Fibroblast of skin of left biceps (primary cell): ENCODE data around the gene PARP12.
A peak's percentile ranks its signal among the peaks of the same experiment; 100 is the strongest.
"Not testable (repeated sequence)": the region's sequence is repeated elsewhere in the genome, so short reads cannot be mapped to it uniquely, and the experiment has no call there.

Source experiments
- DNase-seq, 2 experiments: peaks; one replicate each; pipeline ENCODE4 v3.0.0-alpha.2; 2013; ENCODE audit warnings: low read depth in 2 of 2

PARP12 gene, protein sequence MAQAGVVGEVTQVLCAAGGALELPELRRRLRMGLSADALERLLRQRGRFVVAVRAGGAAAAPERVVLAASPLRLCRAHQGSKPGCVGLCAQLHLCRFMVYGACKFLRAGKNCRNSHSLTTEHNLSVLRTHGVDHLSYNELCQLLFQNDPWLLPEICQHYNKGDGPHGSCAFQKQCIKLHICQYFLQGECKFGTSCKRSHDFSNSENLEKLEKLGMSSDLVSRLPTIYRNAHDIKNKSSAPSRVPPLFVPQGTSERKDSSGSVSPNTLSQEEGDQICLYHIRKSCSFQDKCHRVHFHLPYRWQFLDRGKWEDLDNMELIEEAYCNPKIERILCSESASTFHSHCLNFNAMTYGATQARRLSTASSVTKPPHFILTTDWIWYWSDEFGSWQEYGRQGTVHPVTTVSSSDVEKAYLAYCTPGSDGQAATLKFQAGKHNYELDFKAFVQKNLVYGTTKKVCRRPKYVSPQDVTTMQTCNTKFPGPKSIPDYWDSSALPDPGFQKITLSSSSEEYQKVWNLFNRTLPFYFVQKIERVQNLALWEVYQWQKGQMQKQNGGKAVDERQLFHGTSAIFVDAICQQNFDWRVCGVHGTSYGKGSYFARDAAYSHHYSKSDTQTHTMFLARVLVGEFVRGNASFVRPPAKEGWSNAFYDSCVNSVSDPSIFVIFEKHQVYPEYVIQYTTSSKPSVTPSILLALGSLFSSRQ

DNA sequence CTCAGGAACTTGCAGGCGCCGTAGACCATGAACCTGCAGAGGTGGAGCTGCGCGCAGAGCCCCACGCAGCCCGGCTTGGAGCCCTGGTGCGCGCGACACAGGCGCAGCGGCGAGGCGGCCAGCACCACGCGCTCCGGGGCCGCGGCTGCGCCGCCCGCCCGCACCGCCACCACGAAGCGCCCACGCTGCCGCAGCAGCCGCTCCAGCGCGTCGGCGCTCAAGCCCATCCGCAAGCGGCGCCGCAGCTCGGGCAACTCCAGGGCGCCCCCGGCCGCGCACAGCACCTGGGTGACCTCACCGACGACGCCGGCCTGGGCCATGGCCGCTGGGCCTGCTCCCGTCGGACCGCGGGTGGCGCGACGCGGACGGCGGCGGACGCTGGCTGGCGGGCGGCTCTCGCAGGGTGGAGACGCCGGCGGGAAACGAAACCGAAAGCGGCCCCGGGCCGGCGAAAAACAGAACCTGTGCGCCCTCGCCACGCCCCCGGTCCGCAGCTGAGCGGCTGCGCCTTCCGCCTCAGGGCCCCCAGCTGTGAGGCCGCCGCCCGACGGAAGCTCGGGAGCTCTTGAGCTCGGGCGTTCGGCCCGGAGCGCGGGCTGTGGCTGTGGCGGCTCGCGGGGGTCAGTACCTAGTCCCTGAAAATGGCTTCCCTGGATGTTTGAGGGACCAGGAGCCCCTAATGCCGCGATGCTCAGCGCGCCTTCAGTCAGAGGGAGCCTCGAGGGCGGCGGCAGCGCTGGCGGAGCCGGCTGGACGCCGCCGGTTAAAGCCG, at the start of gene PARP12:
PARP12 (minus strand) TSS at position 424 of the 772 bp plus-strand sequence; CDS start at position 320, 104 bp downstream.
- DNase-seq: peak; percentile 35 to 47

DNA sequence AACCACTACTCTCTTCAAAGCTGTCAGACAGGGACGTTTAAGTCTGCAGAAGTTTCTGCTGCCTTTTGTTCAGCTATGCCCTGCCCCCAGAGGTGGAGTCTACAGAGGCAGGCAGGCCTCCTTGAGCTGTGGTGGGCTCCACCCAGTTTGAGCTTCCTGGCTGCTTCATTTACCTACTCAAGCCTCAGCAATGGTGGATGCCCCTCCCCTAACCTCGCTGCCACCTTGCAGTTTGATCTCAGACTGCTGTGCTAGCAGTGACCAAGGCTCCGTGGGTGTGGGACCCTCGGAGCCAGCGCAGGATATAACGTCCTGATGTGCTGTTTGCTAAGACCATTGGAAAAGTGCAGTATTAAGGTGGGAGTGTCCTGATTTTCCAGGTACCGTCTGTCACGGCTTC, 46.0 kb upstream of the PARP12 start:
- DNase-seq: not testable (repeated sequence)

DNA sequence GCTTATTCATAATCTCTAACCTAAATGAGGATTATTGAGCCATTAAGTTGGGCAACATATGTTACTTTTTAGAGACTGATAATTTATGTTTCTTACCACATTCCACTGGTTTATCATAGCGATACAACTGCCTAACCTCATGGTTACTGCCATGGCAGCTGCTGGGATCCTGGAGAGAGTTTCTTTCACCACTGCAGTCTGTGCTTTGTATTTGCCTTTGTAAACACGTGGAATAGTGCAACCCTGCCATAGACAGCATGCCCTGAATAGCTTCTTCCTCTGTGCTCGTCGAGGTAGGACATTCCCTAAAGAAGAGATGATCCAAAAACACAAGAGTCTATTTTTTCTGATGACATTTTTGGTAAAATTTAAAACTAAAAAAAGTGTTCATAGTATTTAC, 33.7 kb upstream of the PARP12 start:
- no peak for DNase-seq

DNA sequence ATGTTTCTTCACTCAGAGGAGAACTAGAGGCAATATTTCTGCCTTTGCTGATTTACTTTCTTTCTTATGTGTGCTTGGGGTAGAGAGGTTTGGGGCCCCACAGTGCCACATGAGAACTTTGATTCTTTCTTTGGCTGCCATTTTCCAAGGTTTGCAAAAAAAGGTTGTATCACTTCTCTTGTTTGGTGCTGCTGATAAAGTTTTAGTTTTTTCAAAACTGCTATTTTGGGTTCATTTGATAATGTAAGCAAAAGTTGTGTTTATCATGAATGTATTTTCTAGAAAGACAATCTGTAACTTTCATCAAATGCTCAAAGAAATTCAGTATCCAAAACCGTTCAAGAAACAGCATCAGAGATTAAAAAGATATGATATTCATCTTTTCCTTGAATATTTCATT, 30.6 kb upstream of the PARP12 start:
- DNase-seq: no peak

DNA sequence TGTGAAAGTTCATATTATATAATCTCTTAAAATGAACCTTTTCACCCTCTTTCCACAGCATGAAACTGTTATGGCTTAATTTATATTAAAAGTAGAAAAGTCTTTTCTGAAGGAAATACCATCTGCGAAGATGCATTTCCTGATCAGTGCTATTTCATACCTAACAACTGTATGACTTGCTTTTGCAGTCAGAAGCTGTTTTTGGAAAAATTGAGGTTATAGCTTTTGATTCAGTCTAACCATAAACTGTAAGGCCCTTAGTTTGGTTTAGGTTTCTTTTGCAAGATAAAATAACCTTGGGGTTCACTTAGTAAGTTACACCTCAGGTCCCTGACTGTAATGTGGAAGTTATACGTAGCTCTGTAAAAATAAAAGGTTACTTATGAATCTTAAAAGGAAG, 22.7 kb upstream of the PARP12 start:
- DNase-seq: no peak

DNA sequence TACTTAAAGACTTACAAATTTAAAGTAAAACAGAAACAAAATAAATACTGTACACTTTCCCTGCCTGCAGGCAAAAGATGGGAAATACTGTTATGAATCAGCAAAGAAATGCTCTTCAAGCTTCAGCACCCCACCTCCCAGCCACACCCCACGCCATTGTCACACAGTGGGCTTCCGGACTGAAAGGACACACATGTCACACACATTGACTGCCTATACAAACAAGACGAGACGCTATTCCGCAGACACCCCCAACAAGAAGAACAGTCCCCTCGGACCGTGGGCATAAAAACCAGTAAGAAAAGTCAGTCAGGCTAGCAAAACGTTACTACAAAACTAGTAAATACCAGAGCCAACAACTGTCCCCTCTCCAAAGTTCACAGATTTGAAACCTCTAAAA, 22.2 kb upstream of the PARP12 start:
- DNase-seq: no peak

DNA sequence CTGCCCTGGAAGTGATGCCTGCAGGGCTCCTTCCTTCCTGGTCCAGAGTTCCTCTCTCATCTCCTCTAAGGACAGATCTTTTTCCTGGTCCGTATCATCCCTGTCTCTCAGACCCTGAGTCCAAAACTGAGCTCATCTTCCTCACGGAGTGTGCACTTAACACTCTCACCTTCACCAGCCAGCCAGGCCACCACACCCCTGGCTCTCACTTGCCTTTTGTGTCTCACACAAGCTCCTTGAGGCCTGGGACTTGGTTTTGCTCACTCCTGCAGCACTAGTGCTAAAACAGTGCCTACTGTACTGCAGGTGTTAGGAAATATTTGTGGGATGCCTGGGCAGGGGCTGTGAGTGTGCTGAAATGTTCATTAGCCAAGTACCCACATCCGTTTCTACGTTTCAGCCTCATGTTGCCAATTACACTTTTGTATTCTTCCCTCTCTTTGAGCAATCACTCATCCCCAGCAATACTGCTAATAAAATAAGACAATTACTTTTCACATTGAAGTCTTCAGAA, 21.4 kb upstream of the PARP12 start:
- DNase-seq: no peak

DNA sequence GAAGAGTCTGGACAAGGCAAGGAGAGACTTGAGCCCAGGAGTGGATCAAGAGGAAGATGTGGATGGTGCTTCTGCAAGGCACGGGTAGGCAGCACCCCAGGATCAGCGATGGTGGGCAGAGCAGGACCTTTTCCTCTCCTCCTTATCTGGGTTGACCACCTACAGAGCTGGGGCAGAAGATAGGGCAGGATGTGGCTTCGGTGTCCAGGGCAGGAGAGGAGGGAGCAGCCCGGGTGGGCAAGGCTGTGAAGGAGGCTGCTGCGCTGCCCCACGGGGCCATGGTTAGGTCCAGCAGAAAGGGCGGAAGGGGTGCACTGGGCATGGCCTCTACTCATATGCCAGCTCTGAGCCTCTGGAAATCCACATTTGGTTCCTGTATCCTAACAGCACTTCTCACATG, 20.0 kb upstream of the PARP12 start:
- no peak for DNase-seq

DNA sequence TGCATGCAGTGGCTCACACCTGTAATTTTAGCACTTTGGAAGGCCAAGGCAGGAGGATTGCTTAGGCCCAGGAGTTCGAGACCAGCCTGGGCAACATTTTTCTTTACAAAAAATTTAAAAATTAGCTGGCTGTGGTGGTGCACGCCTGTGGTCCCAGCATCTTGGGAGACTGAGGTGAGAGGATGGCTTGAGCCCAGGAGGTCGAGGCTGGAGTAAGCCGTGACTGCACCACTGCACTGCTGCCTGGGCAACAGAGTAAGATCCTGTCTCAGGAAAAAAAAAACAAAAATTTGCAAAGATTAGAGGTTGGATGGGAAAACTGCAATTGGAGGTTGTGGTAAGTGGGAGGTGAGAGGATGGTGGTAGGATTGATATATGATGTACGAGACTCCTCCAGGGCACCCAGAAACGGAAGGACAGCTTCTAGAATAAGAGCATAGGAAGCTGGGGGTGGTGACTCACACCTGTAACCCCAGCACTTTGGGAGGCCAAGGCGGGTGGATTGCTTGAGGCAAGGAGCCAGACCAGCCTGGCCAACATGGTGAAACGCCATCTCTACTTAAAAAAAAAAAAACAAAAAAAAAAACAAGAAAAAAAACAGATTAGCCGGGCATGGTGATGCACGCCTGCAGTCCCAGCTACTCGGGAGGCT, 19.1 kb upstream of the PARP12 start:
- no peak for DNase-seq

DNA sequence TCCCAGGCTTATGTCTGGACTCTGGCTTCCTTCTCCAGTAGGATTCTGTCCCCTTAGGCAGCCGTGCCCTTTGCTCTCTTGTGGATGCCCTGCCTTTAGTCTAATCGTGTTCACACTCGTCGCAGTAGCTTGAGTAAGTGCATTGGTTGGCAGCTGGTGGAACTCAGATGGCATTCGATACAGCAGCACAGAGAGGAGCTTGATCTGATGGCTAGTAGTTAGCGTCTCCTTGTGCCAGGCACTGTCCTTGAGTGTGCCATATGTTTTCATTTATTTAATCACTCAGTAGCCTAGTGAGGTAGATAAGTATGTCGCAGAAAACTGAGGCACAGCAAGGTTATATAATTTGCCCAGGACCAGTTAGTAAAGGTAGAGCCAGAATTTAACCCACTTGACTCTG, 18.2 kb upstream of the PARP12 start:
- DNase-seq: no peak

DNA sequence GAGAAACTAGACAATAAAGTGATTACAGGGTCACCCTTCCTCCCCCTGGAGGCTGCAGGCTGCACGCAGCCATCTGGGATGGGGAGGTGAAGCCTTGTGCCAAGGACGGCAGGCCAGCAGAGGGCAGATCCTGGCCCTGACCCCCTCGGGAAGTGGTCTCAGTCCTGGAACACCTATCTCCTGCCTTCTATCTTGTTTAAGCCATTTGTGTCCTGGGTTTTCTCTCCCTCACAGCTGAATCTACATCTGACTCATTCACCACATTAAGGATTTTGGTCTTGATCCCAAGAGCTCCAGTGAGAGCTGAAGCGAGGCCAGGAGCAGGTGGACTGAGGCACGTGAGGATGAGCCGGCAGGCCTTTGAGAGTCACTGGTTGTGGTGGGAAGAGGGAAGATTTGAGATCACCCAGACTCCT, 16.4 kb upstream of the PARP12 start:
- DNase-seq: no peak

DNA sequence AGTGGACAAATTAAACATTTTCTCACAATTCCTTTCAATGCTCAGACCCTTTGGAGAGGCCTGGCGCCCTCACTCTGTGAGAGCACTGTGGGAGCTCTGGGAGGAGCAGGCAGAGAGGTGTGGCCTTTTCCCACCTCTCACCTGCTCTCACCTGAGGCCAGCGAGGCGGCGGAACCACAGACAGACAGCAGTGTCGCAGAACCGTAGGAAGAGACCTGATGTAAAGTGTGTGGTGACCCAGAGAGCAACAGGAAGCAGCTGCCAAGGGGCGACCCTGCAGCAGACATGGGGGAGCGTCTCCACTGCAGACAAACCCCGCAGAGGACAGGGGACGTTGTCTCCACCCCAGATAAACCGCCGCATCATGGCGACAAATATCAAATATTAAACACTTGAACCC, 15.6 kb upstream of the PARP12 start:
- DNase-seq: no peak

DNA sequence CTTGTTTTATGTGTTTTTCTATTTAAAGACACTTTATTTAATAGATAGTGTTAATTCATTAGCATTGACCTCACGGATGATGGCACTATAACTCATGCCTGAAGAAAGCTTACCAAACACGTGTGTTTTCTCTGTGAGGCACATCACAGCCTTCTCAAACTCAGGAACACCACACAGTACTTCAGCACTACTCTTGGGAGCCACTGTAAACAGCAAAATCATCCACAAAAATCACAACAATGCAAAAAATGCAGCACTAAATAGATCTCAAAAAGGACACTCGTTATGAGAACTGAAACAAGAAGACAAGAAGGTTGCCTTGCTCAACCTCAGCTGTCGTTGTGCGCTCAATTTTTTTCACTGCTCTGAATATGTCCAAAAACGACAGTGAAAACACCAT, 12.0 kb upstream of the PARP12 start:
- DNase-seq: no peak

DNA sequence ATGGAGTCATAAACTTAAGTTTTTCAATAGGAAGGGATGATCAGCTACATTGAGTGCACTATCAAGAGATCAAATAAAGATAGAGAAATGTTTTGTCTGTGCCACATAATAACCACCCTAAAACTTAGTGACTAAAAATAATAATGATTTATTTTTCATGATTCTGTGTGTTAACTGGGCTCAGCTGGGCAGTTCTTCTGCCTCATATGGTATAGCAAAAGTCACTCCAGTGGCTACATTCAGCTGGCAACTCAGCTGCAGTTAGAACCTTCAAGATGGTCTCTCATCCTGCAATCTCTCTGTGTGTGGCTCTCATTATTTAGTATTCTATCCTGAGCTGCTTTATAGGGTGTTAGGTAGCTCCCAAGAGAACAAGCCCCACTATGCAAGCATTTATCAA, 7.8 kb upstream of the PARP12 start:
- DNase-seq: no peak

DNA sequence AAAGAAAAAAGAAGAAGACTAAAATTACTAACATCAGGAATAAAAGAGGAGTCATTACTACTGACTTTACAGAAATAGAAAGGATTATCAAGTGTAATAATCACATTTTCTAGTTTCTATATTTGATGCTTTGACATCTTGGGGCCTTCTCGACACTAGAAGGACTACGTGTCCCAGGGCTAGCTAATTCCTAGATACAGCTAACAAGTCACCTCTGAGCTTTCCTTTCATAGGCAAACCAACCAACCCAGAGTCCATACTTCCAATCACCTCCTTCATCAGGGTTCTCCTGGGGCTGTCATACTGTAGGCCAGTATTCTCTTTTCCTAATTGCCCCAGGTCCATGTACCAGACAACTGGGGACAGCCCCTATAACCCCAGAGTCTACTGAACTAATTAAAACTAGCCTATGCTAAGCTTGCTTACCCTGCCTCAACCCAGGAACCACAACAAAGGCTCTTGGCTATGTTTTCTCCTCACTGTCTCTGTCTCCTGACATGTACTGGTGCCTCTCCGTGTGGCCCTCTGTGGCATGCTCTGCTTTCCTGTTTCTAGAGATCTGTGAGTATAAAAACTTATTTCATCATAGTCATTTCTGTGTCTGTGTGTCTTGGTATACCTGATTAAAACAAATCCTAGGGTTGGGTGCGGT, 6.7 kb upstream of the PARP12 start:
- no peak for DNase-seq

DNA sequence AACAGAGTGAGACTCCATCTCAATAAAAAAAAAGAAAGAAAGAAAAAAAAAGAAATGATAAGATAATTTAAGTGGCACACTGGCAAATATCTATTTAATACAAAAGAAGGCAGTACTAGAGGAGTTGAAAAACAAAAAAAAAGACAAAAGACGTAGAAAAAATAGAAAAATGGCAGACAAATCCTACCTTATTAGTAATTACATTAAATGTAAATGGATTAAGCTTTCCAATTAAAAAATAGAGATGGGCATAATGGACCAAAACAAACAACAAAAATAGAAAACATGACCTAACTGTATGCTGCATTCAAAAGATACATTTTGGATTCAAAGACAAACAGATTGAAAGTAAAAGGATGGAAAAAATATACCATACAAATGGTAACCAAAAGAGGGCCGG, 5.3 kb upstream of the PARP12 start:
- DNase-seq: no peak

DNA sequence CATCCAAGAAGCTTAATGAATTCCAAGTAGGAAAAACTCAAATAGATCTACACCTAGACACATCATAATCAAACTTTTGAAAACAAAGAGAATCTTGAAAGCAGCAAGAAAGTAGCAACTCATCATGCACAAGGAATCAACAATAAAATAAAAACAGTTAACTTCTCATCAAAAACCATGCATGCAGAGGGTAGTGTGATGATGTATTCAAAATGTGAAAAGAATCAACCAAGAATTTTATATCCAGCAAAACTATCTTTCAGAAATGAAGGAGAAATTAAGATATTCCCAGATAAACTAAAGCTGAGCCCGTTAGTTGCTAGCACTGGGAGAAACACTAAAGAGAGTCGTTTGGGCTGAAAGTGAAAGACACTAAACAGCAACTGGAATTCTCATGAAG, 4.3 kb upstream of the PARP12 start:
- DNase-seq: no peak

DNA sequence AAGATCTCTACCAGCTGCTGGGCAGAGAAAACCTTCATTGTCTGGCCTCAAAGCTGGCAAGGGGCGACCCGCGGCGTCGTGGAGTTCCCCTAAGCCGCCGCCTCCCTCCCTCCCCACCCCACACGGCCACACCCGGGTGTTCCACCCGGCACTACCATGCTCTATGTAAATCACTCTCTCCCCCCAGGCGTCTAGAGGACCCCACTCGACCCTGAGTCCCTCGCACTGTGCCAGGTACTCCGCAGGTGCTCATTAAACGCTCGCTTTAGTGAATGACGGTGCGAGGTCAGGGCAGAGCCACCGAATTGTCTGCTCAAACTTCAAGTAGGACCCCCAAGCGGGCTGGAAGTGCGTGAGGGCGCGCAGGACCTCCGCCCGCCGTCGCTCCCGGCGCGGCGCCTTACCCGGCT, 628 bp downstream of the PARP12 start:
- no peak for DNase-seq

DNA sequence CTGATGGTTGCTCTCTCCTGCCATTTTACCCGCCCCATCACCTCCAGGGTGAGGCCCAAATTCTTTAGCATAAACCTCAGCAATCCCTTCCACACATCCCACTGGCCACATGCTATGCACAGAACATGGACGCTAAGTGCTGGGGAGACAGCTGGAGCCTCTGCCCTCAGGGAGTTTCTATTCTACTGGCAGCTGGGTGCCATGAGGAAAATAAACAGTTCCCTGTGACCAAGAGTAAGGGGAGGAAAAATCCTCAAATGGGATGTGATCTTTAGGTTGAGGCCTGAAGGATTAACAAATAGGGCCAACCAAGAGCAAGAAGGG, 1.2 kb downstream of the PARP12 start:
- no peak for DNase-seq

DNA sequence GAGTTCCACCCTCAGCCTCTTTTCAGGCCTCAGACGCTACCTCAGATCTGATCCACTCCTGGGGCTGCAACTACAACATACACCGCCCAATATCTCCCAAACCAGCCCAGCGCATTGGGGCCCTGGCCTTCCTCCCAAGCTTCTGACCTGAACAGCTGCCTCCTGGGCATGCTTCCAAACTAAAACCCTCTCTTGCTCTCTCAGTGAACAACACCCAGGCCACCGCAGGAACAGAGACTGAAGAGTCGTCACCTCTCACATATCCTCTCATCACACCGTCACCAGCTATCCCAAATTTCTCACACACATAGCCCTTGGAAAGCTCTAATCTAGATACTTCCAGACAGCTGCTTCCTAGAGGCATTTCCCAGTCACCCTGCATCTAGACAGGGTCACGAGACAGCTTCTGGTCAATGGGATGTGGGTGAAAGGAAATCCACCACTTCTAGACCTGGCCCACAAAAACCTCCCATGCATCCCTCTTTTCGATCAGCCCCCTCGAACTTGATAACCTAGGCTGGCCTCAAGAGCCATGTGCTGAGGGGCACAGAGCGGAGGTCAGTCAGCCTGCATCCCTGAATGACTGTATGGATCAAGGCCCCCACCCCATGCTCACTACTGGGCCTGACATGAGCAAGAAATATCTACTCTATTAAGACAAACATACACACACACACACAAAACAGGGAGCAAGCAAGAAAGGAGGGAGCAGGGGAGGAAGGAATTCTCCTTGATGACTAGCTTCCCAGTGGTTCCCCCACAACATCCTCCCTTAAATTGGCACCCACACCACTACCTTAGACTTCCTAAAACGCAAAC, 1.8 kb downstream of the PARP12 start:
- no peak for DNase-seq

DNA sequence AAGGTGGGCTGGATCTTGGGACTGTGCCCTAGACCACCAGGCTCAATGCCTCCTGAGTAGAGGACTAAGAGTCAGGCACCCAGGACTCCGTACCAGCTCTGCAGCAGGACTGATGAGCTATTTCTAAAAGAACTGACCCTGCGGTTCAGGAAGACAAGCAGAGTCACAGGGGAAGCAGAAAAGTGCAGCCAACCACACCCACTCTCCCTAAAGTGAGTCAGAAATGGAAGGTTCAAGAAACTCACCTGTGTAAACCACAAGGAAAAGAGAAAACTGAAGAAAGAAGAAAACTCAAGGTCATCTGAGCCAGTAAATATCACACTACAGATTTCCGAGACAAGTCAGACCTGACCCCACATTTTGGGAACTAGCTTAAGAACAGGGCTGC, 2.5 kb downstream of the PARP12 start:
- DNase-seq: no peak
